SJSA1 (cell line): ENCODE data around the gene COMMD7. TPM values are rescaled to one million over a fixed set of nuclear protein-coding genes. Genes with fewer than 3 reads are reported as not detected.
"Not testable (repeated sequence)": the region's sequence is repeated elsewhere in the genome, so short reads cannot be mapped to it uniquely, and the experiment has no call there.

Experiments
- DNase-seq, 2 experiments: peaks; one replicate each; pipeline ENCODE4 v3.0.0-alpha.2; 2015 to 2020; ENCODE audit warnings: low spot score in 2 of 2, low read depth in 1 of 2
- H3K27ac ChIP-seq: fragments of 250-450 bp; sonication (Bioruptor Pico); 2 replicates; pipeline ENCODE4 v1.5.1; 2020; ENCODE audit warnings: mild to moderate bottlenecking, moderate library complexity
- H3K27me3 ChIP-seq: fragments of 250-450 bp; sonication (Bioruptor Pico); replicated peaks from 2 replicates; pipeline ENCODE4 v1.5.1; 2020; ENCODE audit warnings: mild to moderate bottlenecking, moderate library complexity
- H3K36me3 ChIP-seq: fragments of 250-450 bp; sonication (Bioruptor Pico); 2 replicates; pipeline ENCODE4 v1.5.1; 2020; ENCODE audit warnings: mild to moderate bottlenecking
- H3K4me1 ChIP-seq: fragments of 250-450 bp; sonication (Bioruptor Pico); replicated peaks from 2 replicates; pipeline ENCODE4 v1.6.1; 2021; ENCODE audit warnings: mild to moderate bottlenecking
- H3K4me3 ChIP-seq: fragments of 250-450 bp; sonication (Bioruptor Pico); 2 replicates; pipeline ENCODE4 v1.5.1; 2020; ENCODE audit warnings: mild to moderate bottlenecking
- H3K9me3 ChIP-seq: fragments of 250-450 bp; sonication (Bioruptor Pico); replicated peaks from 2 replicates; pipeline ENCODE4 v1.5.1; 2020; ENCODE audit warnings: mild to moderate bottlenecking
- total RNA-seq: library from RNA; depleted of rRNA; stranded (reverse); fragments of >200 nt; shearing (Covaris generic); gene quantifications from 2 replicates; pipeline ENCODE4 v1.2.3, GENCODE V29; 2014

The COMMD7 gene
- total RNA-seq, 1 experiment from 2014 or later = 53.3 TPM

- DNase-seq = no peak
Observed at GRCh38 chr20:32777177-32777956, 34.1 kb upstream of the COMMD7 start.

GRCh38 chr20:32775336-32775991 lies 32.2 kb upstream of the COMMD7 start:
- H3K27me3 ChIP-seq = no peaks in the 10 kb centered on the region
- no peaks in the 10 kb centered on the region for H3K9me3 ChIP-seq
- no peak overlapping the region for H3K27ac ChIP-seq
- no peaks in the 10 kb centered on the region; the same call in none of the 2 replicates for H3K36me3 ChIP-seq
- H3K4me1 ChIP-seq = no peaks in the 10 kb centered on the region
- DNase-seq = no peak
- no peak overlapping the region for H3K4me3 ChIP-seq

More at GRCh38 chr20:32777177-32777956, 34.1 kb upstream of the COMMD7 start:
- no peak overlapping the region for H3K27ac ChIP-seq
- H3K27me3 ChIP-seq = no peaks in the 10 kb centered on the region
- no peaks in the 10 kb centered on the region for H3K4me1 ChIP-seq
- H3K36me3 ChIP-seq = peaks cover 15% of the 10 kb centered on the region
- no peak overlapping the region for H3K4me3 ChIP-seq
- no peaks in the 10 kb centered on the region for H3K9me3 ChIP-seq

GRCh38 chr20:32773855-32774254 lies 30.6 kb upstream of the COMMD7 start:
- Histone ChIP-seq H3K4me3 (no peak overlapping the region), H3K27me3 (no peaks in the 10 kb centered on the region), H3K9me3 (no peaks in the 10 kb centered on the region), H3K4me1 (no peaks in the 10 kb centered on the region), H3K27ac (no peak overlapping the region), H3K36me3 (no peaks in the 10 kb centered on the region)
- DNase-seq = no peak

GRCh38 chr20:32773223-32773622 lies 30.0 kb upstream of the COMMD7 start:
- H3K4me1 ChIP-seq = no peaks in the 10 kb centered on the region
- H3K27ac ChIP-seq = no peak overlapping the region
- no peaks in the 10 kb centered on the region for H3K36me3 ChIP-seq
- DNase-seq = no peak
- H3K4me3 ChIP-seq = no peak overlapping the region
- H3K9me3 ChIP-seq = no peaks in the 10 kb centered on the region
- no peaks in the 10 kb centered on the region for H3K27me3 ChIP-seq

- H3K4me3 ChIP-seq = no peak overlapping the region
- H3K4me1 ChIP-seq = no peaks in the 10 kb centered on the region
- H3K9me3 ChIP-seq = no peaks in the 10 kb centered on the region
- no peaks in the 10 kb centered on the region for H3K27me3 ChIP-seq
- H3K36me3 ChIP-seq = no peaks in the 10 kb centered on the region
- H3K27ac ChIP-seq = no peak overlapping the region
- no peak for DNase-seq
Observed at GRCh38 chr20:32772046-32772445, 28.8 kb upstream of the COMMD7 start.

- DNase-seq = no peak
- peaks cover 11% of the 10 kb centered on the region for H3K4me1 ChIP-seq
- H3K27ac ChIP-seq = no peak overlapping the region
- H3K4me3 ChIP-seq = no peak overlapping the region
- 0 out of 2 replicates have a peak, but pooled peaks cover 2% of the 10 kb centered on the region for H3K9me3 ChIP-seq
- H3K27me3 ChIP-seq = no peaks in the 10 kb centered on the region
- peaks cover 3% of the 10 kb centered on the region for H3K36me3 ChIP-seq
Observed at GRCh38 chr20:32767418-32768198, 24.3 kb upstream of the COMMD7 start.

- not testable (repeated sequence) for H3K9me3 ChIP-seq, H3K36me3 ChIP-seq, H3K4me3 ChIP-seq, H3K27ac ChIP-seq, H3K27me3 ChIP-seq, DNase-seq
- peaks cover 22% of the 10 kb centered on the region for H3K4me1 ChIP-seq
Observed at GRCh38 chr20:32765230-32765875, 22.1 kb upstream of the COMMD7 start.

GRCh38 chr20:32764005-32764960 lies 21.0 kb upstream of the COMMD7 start:
- H3K4me1 ChIP-seq = peaks cover 25% of the 10 kb centered on the region
- H3K27ac ChIP-seq = no peak overlapping the region
- no peaks in the 10 kb centered on the region for H3K27me3 ChIP-seq
- DNase-seq = no peak
- H3K4me3 ChIP-seq = no peak overlapping the region
- 0 out of 2 replicates have a peak, but pooled peaks cover 2% of the 10 kb centered on the region for H3K9me3 ChIP-seq
- peaks cover 7% of the 10 kb centered on the region for H3K36me3 ChIP-seq

- peaks cover 7% of the 10 kb centered on the region for H3K36me3 ChIP-seq
- H3K9me3 ChIP-seq = 0 out of 2 replicates have a peak, but pooled peaks cover 2% of the 10 kb centered on the region
- no peaks in the 10 kb centered on the region for H3K27me3 ChIP-seq
- H3K4me3 ChIP-seq = peak overlapping the region; percentile 93
- DNase-seq = no peak
- peaks cover 32% of the 10 kb centered on the region for H3K4me1 ChIP-seq
- no peak overlapping the region for H3K27ac ChIP-seq
Observed at GRCh38 chr20:32763202-32764004, 20.1 kb upstream of the COMMD7 start.

- H3K9me3 ChIP-seq = 0 out of 2 replicates have a peak, but pooled peaks cover 2% of the 10 kb centered on the region
- no peaks in the 10 kb centered on the region for H3K27me3 ChIP-seq
- H3K4me3 ChIP-seq = peak overlapping the region; percentile 93
- H3K27ac ChIP-seq = peak overlapping the region; percentile 48; the same call in 1 of the 2 replicates
- H3K4me1 ChIP-seq = peaks cover 32% of the 10 kb centered on the region
- peak in 1 of 2 experiments; percentile 21 for DNase-seq
- H3K36me3 ChIP-seq = peaks cover 7% of the 10 kb centered on the region
Observed at GRCh38 chr20:32762754-32763201, 19.5 kb upstream of the COMMD7 start.

- H3K4me1 ChIP-seq = peaks cover 32% of the 10 kb centered on the region
- no peaks in the 10 kb centered on the region for H3K27me3 ChIP-seq
- DNase-seq = peak; percentile 61 to 90
- H3K36me3 ChIP-seq = peaks cover 7% of the 10 kb centered on the region
- H3K9me3 ChIP-seq = 0 out of 2 replicates have a peak, but pooled peaks cover 2% of the 10 kb centered on the region
- H3K4me3 ChIP-seq = peak within 1 kb of the TSS; percentile 93
- H3K27ac ChIP-seq = peak within 1 kb of the TSS; percentile 48
Observed at GRCh38 chr20:32761831-32762753, 18.8 kb upstream of the COMMD7 start, which contains the start of gene DNMT3B. Gene DNMT3B (plus strand): TSS chr20:32762385. CDS start chr20:32780324, 17,939 bp downstream.
